ENCODE results near the gene C19orf53. TPM values are rescaled to one million over a fixed set of nuclear protein-coding genes. Genes with fewer than 3 reads are reported as not detected.

The C19orf53 gene
- total and polyA plus RNA-seq, 2 of the 13 experiments (the other 11 are each of a cell fraction or from before 2014, with no cell fraction given): 129 to 130 TPM

DNA sequence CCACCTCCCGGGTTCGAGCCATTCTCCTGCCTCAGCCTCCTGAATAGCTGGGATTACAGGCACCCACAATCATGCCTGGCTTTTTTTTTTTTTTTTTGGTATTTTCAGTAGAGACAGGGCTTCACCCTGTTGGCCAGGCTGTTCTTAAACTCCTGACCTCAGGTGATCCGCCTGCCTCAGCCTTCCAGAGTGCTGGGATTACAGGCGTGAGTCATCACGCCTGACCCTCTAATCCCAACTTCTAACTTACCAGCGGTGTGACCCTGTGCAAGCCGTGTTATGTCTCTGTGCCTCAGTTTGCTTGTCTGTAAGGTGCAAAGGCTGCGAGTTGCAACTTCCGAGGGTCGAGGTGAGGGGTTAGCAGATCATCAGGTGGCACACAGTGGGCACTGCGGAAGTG, 38.3 kb downstream of the C19orf53 start:
- CTCF ChIA-PET (ENCODE audit: low intra/inter-chr PET ratio, low total read pairs): no interaction called here
- intact Hi-C loops (cut with micrococcal nuclease; ENCODE audit: unreplicated experiment): no loop called here
- H3K9ac ChIP-seq (ENCODE audit: insufficient read depth, low read depth, low read length): no peak overlapping the region
- H3K4me3 ChIP-seq (replicated peaks in 1 of 3; ENCODE audit: insufficient read depth in 1 of 3, low read depth in 2 of 3, low read length in 3 of 3): no peak overlapping the region
- no peak overlapping the region for H2AFZ ChIP-seq (ENCODE audit: low read length)
- no peak for DNase-seq (ENCODE audit: low spot score)
- no peak for ATAC-seq
- H3K9me3 ChIP-seq (ENCODE audit: low read length): no peaks in the 10 kb centered on the region
- no peaks in the 10 kb centered on the region for H3K36me3 ChIP-seq (replicated peaks in 1 of 2; ENCODE audit: control insufficient read depth in 1 of 2, insufficient read depth in 2 of 2, low read length in 2 of 2)
- POLR2A ChIA-PET: no interaction called here
- TF ChIP-seq, protein P1, sequence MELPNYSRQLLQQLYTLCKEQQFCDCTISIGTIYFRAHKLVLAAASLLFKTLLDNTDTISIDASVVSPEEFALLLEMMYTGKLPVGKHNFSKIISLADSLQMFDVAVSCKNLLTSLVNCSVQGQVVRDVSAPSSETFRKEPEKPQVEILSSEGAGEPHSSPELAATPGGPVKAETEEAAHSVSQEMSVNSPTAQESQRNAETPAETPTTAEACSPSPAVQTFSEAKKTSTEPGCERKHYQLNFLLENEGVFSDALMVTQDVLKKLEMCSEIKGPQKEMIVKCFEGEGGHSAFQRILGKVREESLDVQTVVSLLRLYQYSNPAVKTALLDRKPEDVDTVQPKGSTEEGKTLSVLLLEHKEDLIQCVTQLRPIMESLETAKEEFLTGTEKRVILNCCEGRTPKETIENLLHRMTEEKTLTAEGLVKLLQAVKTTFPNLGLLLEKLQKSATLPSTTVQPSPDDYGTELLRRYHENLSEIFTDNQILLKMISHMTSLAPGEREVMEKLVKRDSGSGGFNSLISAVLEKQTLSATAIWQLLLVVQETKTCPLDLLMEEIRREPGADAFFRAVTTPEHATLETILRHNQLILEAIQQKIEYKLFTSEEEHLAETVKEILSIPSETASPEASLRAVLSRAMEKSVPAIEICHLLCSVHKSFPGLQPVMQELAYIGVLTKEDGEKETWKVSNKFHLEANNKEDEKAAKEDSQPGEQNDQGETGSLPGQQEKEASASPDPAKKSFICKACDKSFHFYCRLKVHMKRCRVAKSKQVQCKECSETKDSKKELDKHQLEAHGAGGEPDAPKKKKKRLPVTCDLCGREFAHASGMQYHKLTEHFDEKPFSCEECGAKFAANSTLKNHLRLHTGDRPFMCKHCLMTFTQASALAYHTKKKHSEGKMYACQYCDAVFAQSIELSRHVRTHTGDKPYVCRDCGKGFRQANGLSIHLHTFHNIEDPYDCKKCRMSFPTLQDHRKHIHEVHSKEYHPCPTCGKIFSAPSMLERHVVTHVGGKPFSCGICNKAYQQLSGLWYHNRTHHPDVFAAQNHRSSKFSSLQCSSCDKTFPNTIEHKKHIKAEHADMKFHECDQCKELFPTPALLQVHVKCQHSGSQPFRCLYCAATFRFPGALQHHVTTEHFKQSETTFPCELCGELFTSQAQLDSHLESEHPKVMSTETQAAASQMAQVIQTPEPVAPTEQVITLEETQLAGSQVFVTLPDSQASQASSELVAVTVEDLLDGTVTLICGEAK (IDR thresholded peaks at IDR 0.05): no peak
- TF ChIP-seq, protein P1 (CRISPR knock-in tag; IDR thresholded peaks at IDR 0.05): no peak
- TF ChIP-seq ZNF678 (CRISPR knock-in tag; IDR thresholded peaks at IDR 0.05): no peak
- TF ChIP-seq, protein P2, sequence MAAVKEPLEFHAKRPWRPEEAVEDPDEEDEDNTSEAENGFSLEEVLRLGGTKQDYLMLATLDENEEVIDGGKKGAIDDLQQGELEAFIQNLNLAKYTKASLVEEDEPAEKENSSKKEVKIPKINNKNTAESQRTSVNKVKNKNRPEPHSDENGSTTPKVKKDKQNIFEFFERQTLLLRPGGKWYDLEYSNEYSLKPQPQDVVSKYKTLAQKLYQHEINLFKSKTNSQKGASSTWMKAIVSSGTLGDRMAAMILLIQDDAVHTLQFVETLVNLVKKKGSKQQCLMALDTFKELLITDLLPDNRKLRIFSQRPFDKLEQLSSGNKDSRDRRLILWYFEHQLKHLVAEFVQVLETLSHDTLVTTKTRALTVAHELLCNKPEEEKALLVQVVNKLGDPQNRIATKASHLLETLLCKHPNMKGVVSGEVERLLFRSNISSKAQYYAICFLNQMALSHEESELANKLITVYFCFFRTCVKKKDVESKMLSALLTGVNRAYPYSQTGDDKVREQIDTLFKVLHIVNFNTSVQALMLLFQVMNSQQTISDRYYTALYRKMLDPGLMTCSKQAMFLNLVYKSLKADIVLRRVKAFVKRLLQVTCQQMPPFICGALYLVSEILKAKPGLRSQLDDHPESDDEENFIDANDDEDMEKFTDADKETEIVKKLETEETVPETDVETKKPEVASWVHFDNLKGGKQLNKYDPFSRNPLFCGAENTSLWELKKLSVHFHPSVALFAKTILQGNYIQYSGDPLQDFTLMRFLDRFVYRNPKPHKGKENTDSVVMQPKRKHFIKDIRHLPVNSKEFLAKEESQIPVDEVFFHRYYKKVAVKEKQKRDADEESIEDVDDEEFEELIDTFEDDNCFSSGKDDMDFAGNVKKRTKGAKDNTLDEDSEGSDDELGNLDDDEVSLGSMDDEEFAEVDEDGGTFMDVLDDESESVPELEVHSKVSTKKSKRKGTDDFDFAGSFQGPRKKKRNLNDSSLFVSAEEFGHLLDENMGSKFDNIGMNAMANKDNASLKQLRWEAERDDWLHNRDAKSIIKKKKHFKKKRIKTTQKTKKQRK (IDR thresholded peaks at IDR 0.05; ENCODE audit: low read length): no peak
- no peak for TF ChIP-seq REPIN1 (CRISPR knock-in tag; IDR thresholded peaks at IDR 0.05; ENCODE audit: borderline replicate concordance, low read depth)
- TF ChIP-seq, protein P3, sequence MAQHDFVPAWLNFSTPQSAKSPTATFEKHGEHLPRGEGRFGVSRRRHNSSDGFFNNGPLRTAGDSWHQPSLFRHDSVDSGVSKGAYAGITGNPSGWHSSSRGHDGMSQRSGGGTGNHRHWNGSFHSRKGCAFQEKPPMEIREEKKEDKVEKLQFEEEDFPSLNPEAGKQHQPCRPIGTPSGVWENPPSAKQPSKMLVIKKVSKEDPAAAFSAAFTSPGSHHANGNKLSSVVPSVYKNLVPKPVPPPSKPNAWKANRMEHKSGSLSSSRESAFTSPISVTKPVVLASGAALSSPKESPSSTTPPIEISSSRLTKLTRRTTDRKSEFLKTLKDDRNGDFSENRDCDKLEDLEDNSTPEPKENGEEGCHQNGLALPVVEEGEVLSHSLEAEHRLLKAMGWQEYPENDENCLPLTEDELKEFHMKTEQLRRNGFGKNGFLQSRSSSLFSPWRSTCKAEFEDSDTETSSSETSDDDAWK (CRISPR knock-in tag; IDR thresholded peaks at IDR 0.05): no peak
- no peak for TF ChIP-seq MYC (CRISPR knock-in tag; IDR thresholded peaks at IDR 0.05; ENCODE audit: borderline replicate concordance)
- no peak for TF ChIP-seq PAWR (CRISPR knock-in tag; IDR thresholded peaks at IDR 0.05; ENCODE audit: borderline replicate concordance)
- no peak for TF ChIP-seq IKZF1 (IDR thresholded peaks at IDR 0.05)
- no peak for TF ChIP-seq TBL1XR1 (IDR thresholded peaks at IDR 0.05; ENCODE audit: borderline replicate concordance, low read length, partially characterized antibody)
- H3K4me1 ChIP-seq (ENCODE audit: insufficient read depth, low read length): no peaks in the 10 kb centered on the region
- 41% methylated on average over 7 of the region's 11 CpGs for WGBS (ENCODE audit: low lambda C conversion rate)
- H4K20me1 ChIP-seq (ENCODE audit: insufficient read depth, low read length): no peaks in the 10 kb centered on the region
- H3K79me2 ChIP-seq (ENCODE audit: insufficient read depth, low read length): no peaks in the 10 kb centered on the region
- no peak for FAIRE-seq
- H3K27ac ChIP-seq (ENCODE audit: extremely low read length, insufficient read depth, low read length): no peak overlapping the region
- H3K27me3 ChIP-seq (ENCODE audit: control insufficient read depth in 1 of 2, insufficient read depth in 2 of 2, low read length in 2 of 2): no peaks in the 10 kb centered on the region; a peak in 1 of 5 replicates
- in situ Hi-C loops (cut with HindIII; ENCODE audit: extremely low pct_ligation_motif_present, low pct_unique_long_range_greater_than_20kb): no loop called here
- no peak overlapping the region for H3K4me2 ChIP-seq (ENCODE audit: low read depth, low read length)
- BruUV-seq (replicated peaks): no TSS peak

All from HepG2 (cell line).